Hepatic stellate cell (primary cell): ENCODE results near the gene OR5AU1.
A peak's percentile ranks its signal among the peaks of the same experiment; 100 is the strongest.
"Not testable (repeated sequence)": the region's sequence is repeated elsewhere in the genome, so short reads cannot be mapped to it uniquely, and the experiment has no call there.

ENCODE experiments used
- DNase-seq: peaks from one replicate; pipeline ENCODE4 v3.0.0; 2011; ENCODE audit warnings: low spot score

OR5AU1 gene

GRCh38 chr14:21171128-21171527 lies 15.3 kb upstream of the OR5AU1 start:
- no peak for DNase-seq

DNA sequence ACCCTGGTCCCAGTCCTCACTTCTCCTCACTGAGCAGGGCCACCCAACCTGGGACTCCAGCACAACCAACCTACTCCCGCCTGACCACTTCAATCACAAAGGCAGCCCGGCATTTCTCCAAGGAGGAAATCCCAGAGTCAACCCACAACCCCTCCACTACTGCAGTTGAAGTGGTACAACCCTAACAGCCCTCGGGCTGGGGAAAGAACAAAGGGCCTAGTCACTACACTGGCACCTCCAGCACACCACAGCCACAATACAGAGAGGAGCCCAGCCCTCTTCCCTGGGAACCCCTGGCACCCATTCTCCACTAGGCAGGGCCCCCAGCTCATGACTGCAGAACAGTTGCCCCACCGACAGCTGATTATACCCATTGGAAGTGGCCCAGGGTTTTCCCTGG lies 13.7 kb upstream of the OR5AU1 start:
- DNase-seq: no peak

DNA sequence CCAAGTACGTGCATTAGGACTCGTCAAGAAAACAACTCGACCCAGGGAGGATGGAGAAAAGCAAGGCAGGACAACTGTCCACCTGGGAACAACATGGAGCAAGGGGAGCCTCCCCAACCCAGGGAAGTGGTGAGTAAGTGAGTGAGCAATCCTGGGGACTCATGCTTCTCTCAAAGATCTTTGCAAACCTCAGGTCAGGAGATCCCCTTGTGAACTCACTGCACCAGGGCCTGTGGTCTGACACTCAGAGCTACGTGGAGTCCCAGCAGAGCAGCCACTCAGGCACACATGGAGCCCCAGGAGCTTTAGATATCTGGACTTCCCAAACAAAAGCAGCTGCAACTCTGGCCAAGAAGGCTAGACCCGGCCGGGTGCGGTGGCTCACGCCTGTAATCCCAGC lies 12.2 kb upstream of the OR5AU1 start:
- no peak for DNase-seq

GRCh38 chr14:21165670-21166069 lies 9.8 kb upstream of the OR5AU1 start:
- not testable (repeated sequence) for DNase-seq

DNA sequence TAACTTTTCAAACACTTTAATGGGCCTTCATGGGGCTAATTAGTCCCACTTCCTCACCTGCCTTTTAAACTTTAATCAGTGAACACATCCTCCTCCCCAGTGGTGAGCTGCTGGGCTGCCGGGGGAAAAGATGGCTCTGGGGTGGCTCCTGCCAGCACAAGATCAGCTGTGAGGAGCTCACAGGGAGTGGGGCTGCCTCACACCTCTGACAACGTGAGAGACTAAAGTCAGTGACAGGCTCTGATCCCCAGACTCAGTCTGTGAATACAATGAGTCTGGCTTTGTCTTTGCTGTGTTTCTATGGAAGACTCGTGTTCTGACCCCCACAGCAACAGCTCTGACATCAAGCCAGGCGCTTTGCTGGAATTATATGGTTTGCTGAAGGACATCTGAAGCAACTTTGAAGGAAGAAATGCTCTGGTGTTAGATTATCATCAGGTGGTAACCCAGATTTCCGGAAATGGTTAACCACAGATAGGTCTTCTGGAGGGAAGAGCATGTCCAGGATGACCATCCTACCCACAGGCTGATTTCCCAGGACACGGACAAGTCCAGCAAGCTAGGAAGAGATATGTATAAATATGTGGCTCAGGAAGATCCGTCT lies 9.2 kb upstream of the OR5AU1 start:
- not testable (repeated sequence) for DNase-seq

DNA sequence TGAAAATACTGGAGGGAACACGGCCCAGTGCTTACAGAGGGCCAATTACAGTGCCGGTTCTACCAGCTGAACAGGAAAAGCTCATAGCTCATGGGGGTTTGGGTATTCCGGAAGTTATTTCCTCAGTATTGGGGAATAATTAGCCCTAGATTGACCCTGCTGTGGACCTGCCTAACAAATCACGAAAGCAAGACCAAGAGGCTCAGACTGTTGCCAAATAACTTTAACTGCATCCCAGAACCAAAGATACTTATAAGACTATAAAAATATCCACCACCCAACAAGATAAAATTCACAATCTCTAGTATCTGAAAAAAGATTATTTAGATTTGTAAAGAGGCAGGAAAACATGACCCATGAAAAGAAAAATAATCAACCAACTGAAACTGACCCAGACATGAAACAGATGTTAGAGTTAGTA lies 8.0 kb upstream of the OR5AU1 start:
- no peak for DNase-seq

GRCh38 chr14:21162081-21162480 lies 6.2 kb upstream of the OR5AU1 start:
- no peak for DNase-seq

DNA sequence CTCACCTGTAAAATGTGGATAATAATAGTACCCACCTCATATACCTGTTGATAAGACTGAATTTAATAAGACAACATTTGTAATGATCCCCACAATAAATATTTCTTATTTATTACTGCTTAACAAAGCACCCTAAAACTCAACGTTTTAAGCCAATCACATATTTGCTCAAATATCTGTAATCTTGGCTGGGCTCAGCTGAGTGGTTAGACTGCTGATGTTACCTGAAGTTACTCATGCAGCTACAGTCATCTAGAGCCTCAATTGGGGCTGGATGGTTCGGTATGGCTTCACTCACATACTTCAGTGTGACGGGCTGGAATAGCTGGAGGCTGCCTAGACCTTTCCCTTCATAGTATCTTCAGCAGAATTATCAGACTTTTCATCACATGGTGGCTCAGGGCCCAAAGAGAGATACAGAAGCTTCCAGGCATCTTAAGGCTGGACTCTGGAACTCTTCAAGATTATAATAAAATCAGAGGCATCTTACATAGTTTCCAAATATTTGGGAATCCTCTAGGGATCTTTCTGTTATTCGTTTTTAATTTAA lies 4.3 kb upstream of the OR5AU1 start:
- DNase-seq: no peak

GRCh38 chr14:21158175-21158574 lies 2.3 kb upstream of the OR5AU1 start:
- DNase-seq: not testable (repeated sequence)

DNA sequence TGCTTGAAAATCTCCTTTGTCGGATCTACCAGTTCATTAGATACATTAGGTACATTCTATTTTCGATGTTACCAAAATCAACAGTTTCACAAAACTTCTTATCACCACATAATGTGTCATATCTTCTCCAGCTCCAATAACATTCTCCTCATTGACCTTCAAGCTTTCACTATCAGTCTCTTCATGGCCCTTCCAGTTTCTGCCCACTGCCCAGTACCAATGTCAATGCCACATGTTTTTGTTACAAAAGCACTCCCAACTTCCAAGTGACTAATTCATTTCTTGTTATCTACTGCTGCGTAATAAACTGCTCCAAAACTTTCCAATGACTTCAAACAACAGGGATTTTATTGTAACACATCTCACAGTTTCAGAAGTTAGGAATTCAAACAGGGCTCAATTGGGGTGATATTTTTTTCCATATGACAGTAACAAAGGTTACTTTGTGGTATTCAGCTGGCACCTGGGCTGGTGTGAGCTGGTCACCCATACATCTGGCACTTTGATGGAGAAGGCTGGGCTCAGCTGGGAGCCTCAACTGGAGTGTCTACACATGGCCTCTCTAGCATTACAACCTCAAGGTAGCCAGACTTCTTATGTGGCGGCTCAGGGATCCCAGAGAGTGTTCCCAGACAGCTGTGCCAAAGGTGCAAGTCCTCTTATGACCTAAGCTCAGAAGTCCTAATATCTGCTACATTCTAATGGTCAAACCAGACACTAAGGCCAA lies 6.1 kb downstream of the OR5AU1 start:
- no peak for DNase-seq

GRCh38 chr14:21145437-21145836 lies 10.4 kb downstream of the OR5AU1 start:
- DNase-seq: no peak

DNA sequence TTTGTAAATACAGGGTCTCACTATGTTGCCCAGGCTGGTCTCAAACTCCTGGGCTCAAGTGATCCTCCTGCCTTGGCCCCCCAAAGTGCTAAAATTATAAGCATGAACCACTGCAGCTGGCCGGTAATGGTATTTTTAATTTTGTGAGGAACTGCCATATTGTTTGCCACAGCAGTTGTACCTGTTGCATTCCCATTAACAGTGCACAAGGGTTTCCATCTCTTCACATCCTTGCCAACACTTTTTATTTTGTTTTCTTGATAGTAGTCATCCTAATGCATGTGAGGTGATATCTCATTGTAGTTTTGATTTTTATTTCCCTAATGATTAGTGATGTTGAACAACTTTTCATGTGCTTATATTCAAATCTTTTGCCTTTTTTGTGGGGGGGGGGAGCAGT lies 13.5 kb downstream of the OR5AU1 start:
- DNase-seq: no peak

DNA sequence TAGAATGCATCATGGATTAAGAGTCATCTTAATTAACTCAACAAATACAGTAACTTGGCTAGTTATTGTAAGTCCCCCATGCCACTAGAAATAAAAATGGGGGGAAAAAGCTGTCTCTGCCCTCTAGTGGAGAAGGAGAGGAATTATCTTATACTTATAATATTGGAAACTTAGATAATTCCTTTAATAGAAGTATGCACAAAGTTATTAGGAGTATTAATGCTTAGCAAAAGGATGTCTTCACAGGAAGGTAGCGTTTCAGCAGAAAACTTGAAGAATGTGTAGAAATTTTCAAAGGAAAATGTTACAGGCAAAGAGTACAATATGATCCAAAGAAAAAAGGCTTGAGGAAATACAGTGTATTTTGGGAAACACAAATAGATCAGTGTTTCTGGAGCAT lies 19.8 kb downstream of the OR5AU1 start:
- peak; percentile 29 for DNase-seq

DNA sequence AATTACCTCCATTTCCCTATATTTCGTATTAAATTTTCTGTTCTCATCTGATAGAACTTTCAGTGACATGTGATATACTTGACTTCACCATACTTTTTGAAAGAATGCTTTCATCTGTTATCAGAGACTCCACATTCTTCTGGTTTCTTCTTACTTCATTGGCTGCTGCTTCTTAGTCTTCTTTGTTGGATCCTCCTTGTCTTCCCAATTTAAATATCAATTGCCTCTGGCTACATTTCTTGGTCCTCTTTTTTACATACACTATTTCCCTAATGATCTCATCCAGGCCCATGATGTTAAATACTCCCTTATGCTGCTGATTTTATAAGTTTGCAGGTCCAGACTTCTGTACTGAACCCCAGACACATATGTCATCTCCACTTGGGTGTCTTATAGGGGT lies 22.0 kb downstream of the OR5AU1 start:
- no peak for DNase-seq

DNA sequence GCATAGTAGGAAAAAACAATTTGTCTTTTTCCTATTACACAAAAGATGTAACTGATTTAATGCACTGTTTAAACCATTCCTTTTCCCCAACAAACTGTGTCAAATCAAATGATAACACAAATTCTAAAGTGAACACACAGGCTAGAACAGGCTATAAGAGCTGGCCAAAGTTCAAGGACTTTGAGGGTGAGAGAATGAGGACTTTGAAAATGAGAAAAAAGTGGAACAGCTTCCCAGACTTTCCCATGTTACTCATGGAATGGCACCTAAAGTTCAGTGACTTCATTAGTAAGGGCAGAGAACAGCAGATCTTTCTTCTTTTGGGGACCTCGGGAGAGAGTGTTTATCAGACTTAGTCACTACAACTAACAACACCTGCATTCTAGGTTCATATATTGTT lies 32.4 kb downstream of the OR5AU1 start:
- DNase-seq: no peak

- no peak for DNase-seq
These were observed 34.7 kb downstream of the OR5AU1 start for GRCh38 chr14:21121122-21121521.

GRCh38 chr14:21120686-21121085 lies 35.2 kb downstream of the OR5AU1 start:
- no peak for DNase-seq

DNA sequence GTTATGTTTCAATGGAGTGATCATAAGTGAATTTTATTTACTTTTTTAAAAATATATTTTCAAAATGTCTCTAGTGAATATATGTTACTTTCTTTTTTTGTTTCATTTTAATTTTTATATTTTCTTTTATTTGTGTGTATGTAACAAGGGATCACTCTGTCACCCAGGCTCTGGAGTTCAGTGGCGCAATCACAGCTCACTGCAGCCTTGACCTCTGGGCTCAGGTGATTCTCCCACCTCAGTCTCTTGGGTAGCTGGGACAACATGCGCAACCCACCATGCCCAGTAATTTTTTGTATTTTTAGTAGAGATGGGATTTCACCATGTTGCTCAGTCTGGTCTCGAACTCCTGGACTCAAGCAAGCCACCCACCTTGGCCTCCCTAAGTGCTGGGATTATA lies 36.9 kb downstream of the OR5AU1 start:
- DNase-seq: no peak

DNA sequence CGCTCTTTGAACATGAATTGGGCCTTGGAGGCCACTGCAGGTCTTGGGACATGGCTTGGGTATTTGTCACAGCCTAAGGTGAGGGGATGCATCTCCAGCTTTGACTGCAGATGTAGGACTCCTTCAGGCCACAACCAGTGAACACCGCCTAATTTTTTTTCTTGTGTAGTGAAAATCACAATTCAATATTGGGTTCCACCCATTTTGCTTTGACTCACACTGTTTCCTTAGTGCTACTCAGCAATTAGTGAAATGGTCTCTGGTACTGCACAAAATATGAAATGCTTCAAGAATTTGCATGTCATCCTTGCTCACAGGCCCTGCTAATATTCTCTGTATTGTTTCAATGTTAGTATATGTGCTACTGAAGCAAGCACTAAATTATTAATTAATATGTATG lies 42.5 kb downstream of the OR5AU1 start:
- DNase-seq: no peak

GRCh38 chr14:21112255-21112654 lies 43.6 kb downstream of the OR5AU1 start:
- no peak for DNase-seq

DNA sequence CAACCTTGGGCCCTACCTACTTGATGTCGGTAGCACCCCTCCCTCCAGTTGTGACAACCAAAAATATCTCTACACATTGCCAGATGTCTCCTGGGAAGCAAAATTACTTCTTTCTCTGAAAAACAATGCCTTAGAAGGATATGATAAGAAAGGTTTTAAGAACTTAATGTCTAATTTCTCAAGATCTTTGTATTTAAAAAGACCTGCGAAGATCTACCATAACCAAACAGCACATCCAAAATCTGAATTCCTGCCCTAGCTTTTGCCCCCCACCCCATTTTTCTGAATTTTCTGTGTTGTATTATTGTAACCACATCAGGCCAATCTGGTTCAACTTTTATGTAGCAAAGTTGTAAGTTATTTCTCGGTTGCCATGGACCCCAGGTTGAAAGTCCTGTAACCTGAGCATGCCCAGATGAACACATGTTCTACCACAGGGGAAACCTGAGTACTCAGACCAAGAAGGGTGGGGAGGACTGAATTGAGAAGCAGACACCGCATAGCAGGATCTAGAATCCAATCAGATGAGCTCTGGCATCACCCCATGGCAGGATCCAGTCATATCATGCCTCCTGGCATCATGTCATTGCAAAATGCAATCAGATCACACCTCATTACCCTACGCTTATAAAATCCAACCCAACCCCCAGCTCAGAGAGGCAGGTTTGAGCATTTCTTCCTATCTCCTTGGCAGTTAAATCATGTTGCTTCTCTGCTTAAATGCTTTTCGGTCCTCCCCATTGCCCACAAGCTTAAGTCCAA lies 46.3 kb downstream of the OR5AU1 start:
- no peak for DNase-seq

DNA sequence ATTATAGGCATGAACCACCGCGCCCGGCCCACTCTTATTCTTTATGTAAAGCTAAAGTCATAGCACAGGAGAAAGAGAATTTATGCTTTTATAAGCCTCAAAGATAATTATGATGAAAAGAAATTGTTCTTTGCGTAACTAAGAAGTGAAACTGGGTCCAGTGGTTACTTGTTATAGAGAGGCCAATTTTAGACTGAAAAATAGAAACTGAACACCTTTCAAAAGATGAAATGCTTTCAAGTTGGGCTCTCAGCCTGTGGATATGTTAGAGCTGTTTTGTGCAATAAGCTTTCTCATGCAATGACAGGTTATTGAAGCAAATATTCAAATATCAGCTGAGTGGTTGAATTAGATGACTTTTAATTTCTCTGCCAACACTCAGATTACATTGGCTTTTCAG lies 47.1 kb downstream of the OR5AU1 start:
- DNase-seq: no peak

- no peak for DNase-seq
These were observed 48.5 kb downstream of the OR5AU1 start for GRCh38 chr14:21107283-21107800.
